Sigmoid colon (tissue), 7 donors: ENCODE results near the gene FAM13A. TPM values are rescaled to one million over a fixed set of nuclear protein-coding genes. Genes with fewer than 3 reads are reported as not detected.
"Not testable (repeated sequence)": the region's sequence is repeated elsewhere in the genome, so short reads cannot be mapped to it uniquely, and the experiment has no call there.

Experiments
- DNase-seq: peaks from one replicate; pipeline ENCODE4 v3.0.0-alpha.2; 2019
- H3K27ac ChIP-seq, 4 donors: fragments of 200-600 bp; sonication (generic); one replicate each; pipeline ENCODE4 v1.5.1; 2016 to 2019; ENCODE audit warnings: mild to moderate bottlenecking in 1 of 4
- H3K27me3 ChIP-seq, 3 donors: fragments of 200-600 bp; sonication (generic); one replicate each; pipeline ENCODE4 v1.5.1; 2019; ENCODE audit warnings: mild to moderate bottlenecking in 1 of 3
- H3K36me3 ChIP-seq, 4 donors: fragments of 200-600 bp; sonication (generic); one replicate each; pipeline ENCODE4 v1.5.1; 2016 to 2019
- H3K4me1 ChIP-seq, 4 donors: fragments of 200-600 bp; sonication (generic); one replicate each; pipeline ENCODE4 v1.5.1; 2017 to 2019
- H3K4me3 ChIP-seq, 4 donors: fragments of 200-600 bp; sonication (generic); one replicate each; pipeline ENCODE4 v1.5.1; 2017 to 2019; ENCODE audit warnings: mild to moderate bottlenecking in 2 of 4, moderate library complexity in 1 of 4
- H3K9me3 ChIP-seq, 4 donors: fragments of 200-600 bp in 3 of 4; sonication (generic) in 3 of 4; one replicate each; pipeline versions ENCODE4 v1.5.1 to v1.6.1; 2013 to 2019
- EP300 ChIP-seq, 4 donors: sonication (generic); formaldehyde crosslinking; IDR thresholded peaks; one replicate each; pipeline ENCODE4 v1.6.1; 2017; ENCODE audit warnings: antibody characterized with exemption in 4 of 4
- POLR2A ChIP-seq, 2 donors: fragments of 450-650 bp; IDR thresholded peaks; one replicate each; pipeline ENCODE4 v1.6.1; 2016; ENCODE audit warnings: antibody characterized with exemption in 2 of 2, mild to moderate bottlenecking in 2 of 2, moderate library complexity in 2 of 2
- POLR2AphosphoS5 ChIP-seq, 4 donors: sonication (generic); formaldehyde crosslinking; IDR thresholded peaks; one replicate each; pipeline ENCODE4 v1.6.1; 2017; ENCODE audit warnings: antibody characterized with exemption in 4 of 4
- WGBS, 2 donors: extraction: QIAGEN DNeasy Blood & Tissue Kit; methylation state at CpG; one replicate each; pipeline ENCODE4 v1.1.7; 2013; 5-methylcytosine and 5-hydroxymethylcytosine counted together
- intact Hi-C: fragments of 100-400 bp; cut with DNase I; formaldehyde crosslinking; loops from one replicate; pipeline ENCODE4 v1.15.1; 2023
- polyA plus RNA-seq, 3 donors: library from polyadenylated mRNA; stranded (reverse); fragments of 200-250 nt; gene quantifications; one replicate each; pipeline ENCODE4 v1.2.3, GENCODE V29; 2013
- total RNA-seq, 4 donors: library from RNA; depleted of rRNA; stranded (reverse); fragments of >200 nt; gene quantifications; one replicate each; pipeline ENCODE4 v1.1.0, GENCODE V29; 2016
- TF ChIP-seq, protein P1 (sequence below), 4 experiments: fragments of 450-650 bp in 3 of 4; fragments of 200-600 bp in 1 of 4; IDR thresholded peaks; one replicate each; pipeline ENCODE4 v1.5.1; 2016 to 2019; ENCODE audit warnings: antibody characterized with exemption in 4 of 4, mild to moderate bottlenecking in 3 of 4, moderate library complexity in 2 of 4
- donor health status: healthy with polysubstance abuse.
- donor health status: Bipolar disorder and iron deficiency.
- donor health status: healthy.

FAM13A gene
- total and polyA plus RNA-seq, 7 donors: 9.9 to 49.7 (median 41.1) TPM

DNA sequence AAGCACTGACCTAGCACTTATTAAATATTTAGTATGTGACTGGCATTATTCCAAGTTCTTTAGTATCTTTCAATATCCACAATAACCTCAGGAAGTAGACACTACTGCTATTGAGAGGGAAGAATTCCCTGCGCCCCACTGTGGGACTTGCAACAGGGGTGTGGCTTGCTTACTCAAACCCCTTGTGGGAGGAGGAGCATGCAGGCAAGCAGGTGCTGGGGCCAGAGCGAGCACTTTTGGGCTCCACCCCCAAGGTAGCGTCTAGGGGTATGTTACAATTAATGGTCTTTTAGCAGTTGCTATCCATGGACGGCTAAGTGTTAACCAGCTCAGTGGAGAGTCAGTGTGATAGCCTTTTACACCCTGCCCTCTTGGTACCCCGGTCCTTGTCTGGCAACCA is 50.7 kb downstream of the FAM13A start:
- Histone ChIP-seq H3K27ac (no peak overlapping the region), H3K36me3 (peaks cover 0 to 21% (median 0%) of the 10 kb centered on the region in 4 donors), H3K4me1 (peaks cover 0 to 8% (median 4%) of the 10 kb centered on the region in 4 donors), H3K9me3 (no peaks in the 10 kb centered on the region), H3K27me3 (no peaks in the 10 kb centered on the region), H3K4me3 (no peak overlapping the region)
- intact Hi-C loops: no loop called here
- no peak for DNase-seq
- no peak for TF ChIP-seq POLR2AphosphoS5 (IDR thresholded peaks at IDR 0.05)
- no peak for TF ChIP-seq EP300 (IDR thresholded peaks at IDR 0.05)
- TF ChIP-seq POLR2A (IDR thresholded peaks at IDR 0.05): no peak
- TF ChIP-seq, protein P1, sequence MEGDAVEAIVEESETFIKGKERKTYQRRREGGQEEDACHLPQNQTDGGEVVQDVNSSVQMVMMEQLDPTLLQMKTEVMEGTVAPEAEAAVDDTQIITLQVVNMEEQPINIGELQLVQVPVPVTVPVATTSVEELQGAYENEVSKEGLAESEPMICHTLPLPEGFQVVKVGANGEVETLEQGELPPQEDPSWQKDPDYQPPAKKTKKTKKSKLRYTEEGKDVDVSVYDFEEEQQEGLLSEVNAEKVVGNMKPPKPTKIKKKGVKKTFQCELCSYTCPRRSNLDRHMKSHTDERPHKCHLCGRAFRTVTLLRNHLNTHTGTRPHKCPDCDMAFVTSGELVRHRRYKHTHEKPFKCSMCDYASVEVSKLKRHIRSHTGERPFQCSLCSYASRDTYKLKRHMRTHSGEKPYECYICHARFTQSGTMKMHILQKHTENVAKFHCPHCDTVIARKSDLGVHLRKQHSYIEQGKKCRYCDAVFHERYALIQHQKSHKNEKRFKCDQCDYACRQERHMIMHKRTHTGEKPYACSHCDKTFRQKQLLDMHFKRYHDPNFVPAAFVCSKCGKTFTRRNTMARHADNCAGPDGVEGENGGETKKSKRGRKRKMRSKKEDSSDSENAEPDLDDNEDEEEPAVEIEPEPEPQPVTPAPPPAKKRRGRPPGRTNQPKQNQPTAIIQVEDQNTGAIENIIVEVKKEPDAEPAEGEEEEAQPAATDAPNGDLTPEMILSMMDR (IDR thresholded peaks at IDR 0.05): no peak
- 94 to 96% methylated on average over 5 of the region's 5 CpGs for WGBS, 2 donors

DNA sequence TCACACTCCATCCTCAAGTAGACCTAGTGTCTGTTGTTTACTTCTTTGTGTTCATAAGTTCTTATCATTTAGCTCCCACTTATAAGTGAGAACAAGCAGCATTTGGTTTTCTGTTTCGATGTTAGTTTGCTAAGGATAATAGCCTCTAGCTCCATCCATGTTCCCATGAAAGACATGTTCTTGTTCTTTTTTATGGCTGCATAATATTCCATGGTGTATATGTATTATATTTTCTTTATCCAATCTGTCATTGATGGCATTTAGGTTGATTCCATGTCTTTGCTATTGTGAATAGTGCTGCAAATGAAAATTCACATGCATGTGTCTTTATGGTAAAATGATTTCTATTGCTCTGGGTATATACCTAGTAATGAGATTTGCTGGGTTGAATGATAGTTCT is 51.9 kb downstream of the FAM13A start:
- H3K27ac ChIP-seq, DNase-seq, H3K27me3 ChIP-seq, intact Hi-C loops, H3K4me3 ChIP-seq, H3K9me3 ChIP-seq: not testable (repeated sequence)
- 94 to 99% methylated on average over 1 of the region's 1 CpG for WGBS, 2 donors
- Histone ChIP-seq H3K36me3 (peaks cover 0 to 21% (median 0%) of the 10 kb centered on the region in 4 donors), H3K4me1 (peaks cover 0 to 10% (median 6%) of the 10 kb centered on the region in 4 donors)

DNA sequence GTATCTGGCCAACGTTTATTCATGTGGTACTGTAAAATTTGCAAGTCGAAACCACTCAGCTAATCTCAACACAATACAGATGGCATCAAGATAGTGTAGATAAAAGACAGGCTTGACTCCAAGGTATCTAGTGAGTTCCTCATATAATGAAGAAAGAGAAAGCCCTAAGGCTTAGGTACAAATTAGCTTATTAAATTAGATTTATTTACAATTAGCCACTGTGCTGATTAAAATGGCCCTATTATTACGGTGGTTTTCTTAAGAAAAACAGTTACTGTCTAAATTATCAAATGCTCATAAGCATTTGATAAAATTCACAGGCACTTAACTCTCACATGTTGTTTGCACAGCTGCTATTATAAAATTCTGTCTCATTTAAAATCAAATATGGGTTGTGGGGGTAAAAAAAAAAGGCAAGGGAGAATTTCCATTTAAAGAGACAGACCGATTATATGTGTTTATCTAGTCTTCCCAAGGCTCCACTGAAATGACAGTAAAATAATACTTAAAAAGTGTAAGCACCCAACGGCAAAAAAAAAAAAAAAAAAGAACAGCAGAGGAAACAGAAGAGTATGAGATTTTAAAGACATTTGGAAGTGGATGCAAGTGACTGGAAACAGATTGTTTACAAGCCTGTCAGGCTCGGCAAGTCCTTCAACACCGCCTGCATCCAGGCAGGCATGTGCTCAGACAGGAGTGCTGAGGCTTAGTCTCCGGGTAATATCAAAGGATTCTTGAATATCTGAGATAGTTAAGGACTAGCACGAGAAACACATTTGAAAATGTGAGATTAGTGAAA is 55.1 kb downstream of the FAM13A start:
- peaks cover 0 to 10% (median 6%) of the 10 kb centered on the region in 4 donors for H3K4me1 ChIP-seq
- peaks cover 0 to 6% (median 0%) of the 10 kb centered on the region in 4 donors for H3K36me3 ChIP-seq
- H3K27me3 ChIP-seq: no peaks in the 10 kb centered on the region
- DNase-seq: no peak
- no peak overlapping the region for H3K27ac ChIP-seq
- 16 to 60% methylated on average over 9 of the region's 9 CpGs for WGBS, 2 donors
- TF ChIP-seq, protein P1 (IDR thresholded peaks at IDR 0.05): no peak
- intact Hi-C loops: no loop called here
- no peak overlapping the region for H3K4me3 ChIP-seq
- no peaks in the 10 kb centered on the region for H3K9me3 ChIP-seq

DNA sequence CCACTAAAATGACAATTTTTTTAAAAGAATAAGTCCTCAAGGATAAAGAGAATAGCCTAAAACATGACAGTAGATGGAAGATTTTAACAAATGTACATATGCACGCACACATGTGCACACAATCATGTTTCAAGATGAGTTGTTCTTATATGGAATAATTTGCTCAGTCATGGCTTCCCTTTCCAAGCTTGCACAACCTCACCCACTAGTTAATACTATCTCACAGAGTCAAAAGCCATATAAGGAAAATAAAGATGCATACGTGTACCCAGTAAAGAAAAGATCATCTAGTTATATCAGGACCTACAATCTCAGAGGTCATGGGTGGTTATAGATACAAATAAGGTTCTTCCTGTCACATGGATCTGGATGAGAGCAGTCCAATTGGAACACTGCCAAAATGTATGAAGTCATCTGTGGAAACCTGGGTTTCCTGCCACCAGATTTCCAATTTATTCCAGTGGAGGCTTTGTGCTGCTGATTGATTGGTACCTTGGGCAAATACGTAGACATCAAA is 56.1 kb downstream of the FAM13A start:
- H3K9me3 ChIP-seq: no peaks in the 10 kb centered on the region
- H3K4me1 ChIP-seq: peaks cover 0 to 10% (median 6%) of the 10 kb centered on the region in 4 donors
- no peak overlapping the region for H3K27ac ChIP-seq
- WGBS, 2 donors: 39 to 77% methylated on average over 3 of the region's 3 CpGs
- TF ChIP-seq, protein P1 (IDR thresholded peaks at IDR 0.05): no peak
- TF ChIP-seq POLR2AphosphoS5 (IDR thresholded peaks at IDR 0.05): no peak
- no peak for TF ChIP-seq EP300 (IDR thresholded peaks at IDR 0.05)
- TF ChIP-seq POLR2A (IDR thresholded peaks at IDR 0.05): no peak
- DNase-seq: no peak
- H3K36me3 ChIP-seq: no peaks in the 10 kb centered on the region
- no peaks in the 10 kb centered on the region for H3K27me3 ChIP-seq
- intact Hi-C loops: no loop called here
- H3K4me3 ChIP-seq: no peak overlapping the region

DNA sequence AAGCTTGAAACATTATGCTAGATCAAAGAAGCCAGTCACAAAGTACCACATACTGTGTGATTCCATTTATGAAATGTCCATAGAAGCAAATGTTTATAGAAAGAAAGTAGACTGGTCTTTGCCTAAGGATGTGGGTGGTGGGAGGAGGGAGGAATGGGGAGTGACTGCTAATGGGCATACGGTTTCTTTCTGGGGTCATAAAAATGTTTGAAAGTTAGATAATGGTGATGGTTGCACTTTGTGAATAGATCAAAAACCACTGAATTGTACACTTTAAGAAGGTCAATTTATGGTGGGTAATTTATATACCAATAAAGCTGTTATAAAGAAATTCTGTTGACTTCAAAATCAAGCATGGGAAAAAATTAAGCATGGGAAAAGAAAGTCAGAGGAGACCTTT is 56.6 kb downstream of the FAM13A start:
- Histone ChIP-seq H3K27me3 (no peaks in the 10 kb centered on the region), H3K4me3 (no peak overlapping the region), H3K36me3 (no peaks in the 10 kb centered on the region), H3K9me3 (no peaks in the 10 kb centered on the region), H3K4me1 (peaks cover 0 to 10% (median 6%) of the 10 kb centered on the region in 4 donors), H3K27ac (no peak overlapping the region)
- TF ChIP-seq POLR2A (IDR thresholded peaks at IDR 0.05) (no peak), EP300 (IDR thresholded peaks at IDR 0.05) (no peak), POLR2AphosphoS5 (IDR thresholded peaks at IDR 0.05) (no peak)
- TF ChIP-seq, protein P1 (IDR thresholded peaks at IDR 0.05): no peak
- no peak for DNase-seq
- 17 to 65% methylated on average over 1 of the region's 1 CpG for WGBS, 2 donors
- intact Hi-C loops: no loop called here
